BJ (cell line): ENCODE measurements around the gene RNPEPL1. TPM values are rescaled to one million over a fixed set of nuclear protein-coding genes. Genes with fewer than 3 reads are reported as not detected.
"Not testable (repeated sequence)": the region's sequence is repeated elsewhere in the genome, so short reads cannot be mapped to it uniquely, and the experiment has no call there.

ENCODE experiments used
- CTCF ChIA-PET: fragments of 350-600 bp; formaldehyde crosslinking; extraction: SDS; loops from one replicate; lab custom pipeline; 2021; ENCODE audit warnings: antibody characterized with exemption, inconsistent platforms; lab: Yijun Ruan, JAX
- POLR2A ChIA-PET: fragments of 300-600 bp; sonication (Branson Sonifier 250); formaldehyde crosslinking; extraction: SDS; loops from one replicate; lab custom pipeline; 2021; ENCODE audit warnings: antibody characterized with exemption; lab: Charles Lee
- DNase-seq: peaks from one replicate; pipeline ENCODE4 v3.0.0-alpha.2; 2011; ENCODE audit warnings: low read depth
- H3K27me3 ChIP-seq: 2 replicates; pipeline ENCODE4 v1.6.0; 2011; ENCODE audit warnings: low read length; ENCODE audit not compliant: control insufficient read depth, insufficient read depth
- H3K36me3 ChIP-seq: 2 replicates; pipeline ENCODE4 v1.5.1; 2011; ENCODE audit warnings: low read length; ENCODE audit not compliant: control insufficient read depth, insufficient read depth
- H3K4me3 ChIP-seq: 2 replicates; pipeline ENCODE4 v1.5.1; 2011; ENCODE audit warnings: low read depth, mild to moderate bottlenecking, control low read depth, low read length
- CTCF ChIP-seq: IDR thresholded peaks from 2 replicates; pipeline ENCODE4 v1.5.1; 2011; ENCODE audit warnings: low read depth, mild to moderate bottlenecking, control low read depth, inconsistent platforms, low read length, moderate library complexity; ENCODE audit not compliant: insufficient read depth
- polyA plus RNA-seq: library from polyadenylated mRNA; depleted of rRNA; stranded (reverse); fragments of >200 nt; gene quantifications from 2 replicates; pipeline ENCODE4 v1.2.3, GENCODE V29; 2011

The RNPEPL1 gene
- polyA plus RNA-seq, 1 experiment: 12.7 TPM

- no peak for TF ChIP-seq CTCF
- no peak overlapping the region for H3K4me3 ChIP-seq
- H3K27me3 ChIP-seq: no peaks in the 10 kb centered on the region
- peaks cover 1% of the 10 kb centered on the region; the same call in 1 of the 2 replicates for H3K36me3 ChIP-seq
- CTCF ChIA-PET: interaction anchor here (0.7 kb wide), 1 partner anchor 9 kb away, joined by 3 read pairs; no protein-coding TSS in a partner anchor
- no peak for DNase-seq
- POLR2A ChIA-PET: no interaction called here
Measured at GRCh38 chr2:240530181-240530580, 38.1 kb upstream of the RNPEPL1 start.

- Histone ChIP-seq H3K4me3 (no peak overlapping the region), H3K36me3 (peaks cover under 1% of the 10 kb centered on the region; the same call in 1 of the 2 replicates), H3K27me3 (no peaks in the 10 kb centered on the region)
- ChIA-PET CTCF (interaction anchor here (0.7 kb wide), 1 partner anchor 9 kb away, joined by 3 read pairs; no protein-coding TSS in a partner anchor), POLR2A (no interaction called here)
- no peak for DNase-seq
- TF ChIP-seq CTCF: no peak
Measured at GRCh38 chr2:240531038-240531437, 37.2 kb upstream of the RNPEPL1 start.

- ChIA-PET POLR2A (no interaction called here), CTCF (interaction anchor here (1.4 kb wide), 1 partner anchor 18 kb away, joined by 3 read pairs; no protein-coding TSS in a partner anchor)
- Histone ChIP-seq H3K27me3 (no peaks in the 10 kb centered on the region), H3K4me3 (no peak overlapping the region), H3K36me3 (no peaks in the 10 kb centered on the region; the same call in 1 of the 2 replicates)
- TF ChIP-seq CTCF: no peak
- DNase-seq: no peak
Measured at GRCh38 chr2:240532031-240532775, 36.1 kb upstream of the RNPEPL1 start.

- Histone ChIP-seq H3K27me3 (no peaks in the 10 kb centered on the region), H3K36me3 (peaks cover 5% of the 10 kb centered on the region), H3K4me3 (no peak overlapping the region)
- ChIA-PET POLR2A (no interaction called here), CTCF (no interaction called here)
- no peak for DNase-seq
- no peak for TF ChIP-seq CTCF
Measured at GRCh38 chr2:240538031-240538780, 30.1 kb upstream of the RNPEPL1 start.

DNA sequence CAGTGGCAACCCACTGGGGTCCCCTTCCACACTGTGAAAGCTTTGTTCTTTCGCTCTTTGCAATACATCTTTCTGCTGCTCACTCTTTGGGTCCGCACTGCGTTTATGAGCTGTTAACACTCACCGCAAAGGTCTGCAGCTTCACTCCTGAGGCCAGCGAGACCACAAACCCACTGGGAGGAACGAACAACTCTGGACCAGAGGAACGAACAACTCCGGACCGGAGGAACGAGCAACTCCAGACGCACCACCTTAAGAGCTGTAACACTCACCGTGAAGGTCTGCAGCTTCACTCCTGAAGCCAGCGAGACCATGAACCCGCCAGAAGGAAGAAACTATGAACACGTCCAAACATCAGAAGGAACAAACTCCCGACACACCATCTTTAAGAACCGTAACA, 29.2 kb upstream of the RNPEPL1 start:
- POLR2A ChIA-PET, H3K27me3 ChIP-seq, DNase-seq, H3K4me3 ChIP-seq, H3K36me3 ChIP-seq: not testable (repeated sequence)
- CTCF ChIA-PET: interaction anchor here (1.3 kb wide), 1 partner anchor 28 kb away, joined by 4 read pairs; no protein-coding TSS in a partner anchor
